ENCODE data around the gene ABCA2.

DNA sequence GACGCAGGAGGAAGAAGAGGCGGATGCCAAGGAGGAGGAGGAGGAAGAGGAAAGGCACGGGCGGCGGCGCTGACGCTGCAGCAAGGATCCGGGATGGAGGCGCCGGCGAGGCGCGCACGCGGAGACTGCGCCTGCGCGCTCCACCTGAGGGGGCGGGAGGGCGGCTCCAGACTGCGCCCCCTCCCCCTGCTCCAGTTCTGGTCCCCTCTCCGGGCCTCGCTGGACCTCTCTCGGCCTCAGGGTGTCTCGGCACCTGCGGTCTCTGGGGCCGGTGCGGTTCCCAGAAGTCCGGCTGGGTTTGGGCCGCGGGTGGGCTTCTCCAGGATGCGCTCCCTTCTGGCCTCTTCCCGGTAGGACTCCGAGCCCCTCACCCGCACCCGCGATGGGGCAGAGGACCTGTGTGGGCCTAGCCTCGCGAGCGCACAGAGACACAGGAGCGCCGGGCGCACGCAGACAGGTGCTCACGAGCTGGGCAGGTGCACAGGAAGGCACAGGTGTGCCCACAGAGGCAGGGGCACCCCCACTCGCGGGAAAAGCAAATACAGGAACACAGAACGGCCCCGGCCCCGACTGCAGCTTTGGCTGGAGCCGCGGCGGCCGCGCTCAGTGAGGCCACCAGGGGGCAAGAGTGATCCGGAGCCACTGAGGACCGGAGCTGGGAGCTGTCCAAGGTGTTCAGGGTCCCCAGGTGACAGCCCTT is 18.2 kb upstream of the ABCA2 start, which contains the start of gene NPDC1:
- TF ChIP-seq, protein P1, sequence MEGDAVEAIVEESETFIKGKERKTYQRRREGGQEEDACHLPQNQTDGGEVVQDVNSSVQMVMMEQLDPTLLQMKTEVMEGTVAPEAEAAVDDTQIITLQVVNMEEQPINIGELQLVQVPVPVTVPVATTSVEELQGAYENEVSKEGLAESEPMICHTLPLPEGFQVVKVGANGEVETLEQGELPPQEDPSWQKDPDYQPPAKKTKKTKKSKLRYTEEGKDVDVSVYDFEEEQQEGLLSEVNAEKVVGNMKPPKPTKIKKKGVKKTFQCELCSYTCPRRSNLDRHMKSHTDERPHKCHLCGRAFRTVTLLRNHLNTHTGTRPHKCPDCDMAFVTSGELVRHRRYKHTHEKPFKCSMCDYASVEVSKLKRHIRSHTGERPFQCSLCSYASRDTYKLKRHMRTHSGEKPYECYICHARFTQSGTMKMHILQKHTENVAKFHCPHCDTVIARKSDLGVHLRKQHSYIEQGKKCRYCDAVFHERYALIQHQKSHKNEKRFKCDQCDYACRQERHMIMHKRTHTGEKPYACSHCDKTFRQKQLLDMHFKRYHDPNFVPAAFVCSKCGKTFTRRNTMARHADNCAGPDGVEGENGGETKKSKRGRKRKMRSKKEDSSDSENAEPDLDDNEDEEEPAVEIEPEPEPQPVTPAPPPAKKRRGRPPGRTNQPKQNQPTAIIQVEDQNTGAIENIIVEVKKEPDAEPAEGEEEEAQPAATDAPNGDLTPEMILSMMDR (conservative IDR thresholded peaks at IDR 0.05) = peak; percentile 98
- no peak; the same call in 1 of the 2 replicates for TF ChIP-seq ZFX (IDR thresholded peaks at IDR 0.05)

All from C4-2B (cell line).